SK-N-SH (cell line): Measurements from ENCODE around the gene DPAGT1. TPM values are rescaled to one million over a fixed set of nuclear protein-coding genes. Genes with fewer than 3 reads are reported as not detected.

Source experiments
- CTCF ChIA-PET: fragments of 300-600, 350-600 bp; formaldehyde crosslinking; extraction: SDS; loops from one replicate; lab custom pipeline; 2021; lab: Yijun Ruan, JAX
- POLR2A ChIA-PET: fragments of 350-600 bp; sonication (Branson Sonifier 250); formaldehyde crosslinking; extraction: SDS; loops from one replicate; lab custom pipeline; 2020; ENCODE audit warnings: antibody characterized with exemption, inconsistent platforms; lab: Yijun Ruan, JAX
- DNase-seq: peaks from one replicate; pipeline ENCODE4 v3.0.0; 2012
- H2AFZ ChIP-seq: fragments of 200-600 bp; sonication (generic); 2 replicates; pipeline ENCODE4 v1.8.1; 2016; ENCODE audit warnings: antibody characterized with exemption, mild to moderate bottlenecking, low read depth
- H3F3A ChIP-seq: fragments of 200-600 bp; sonication (generic); replicated peaks from 2 replicates; pipeline ENCODE3; 2016; ENCODE audit warnings: antibody characterized with exemption, mild to moderate bottlenecking; ENCODE audit not compliant: insufficient read depth
- H3K27ac ChIP-seq, 2 experiments: fragments of 200-500 bp in 1 of 2; fragments of 200-600 bp in 1 of 2; sonication (Bioruptor generic) in 1 of 2; sonication (generic), shearing (Covaris generic) in 1 of 2; 2 replicates each; pipeline versions ENCODE4 v1.5.1 to v1.6.1; 2014 to 2016; ENCODE audit warnings: low read depth in 2 of 2, inconsistent platforms in 1 of 2, low read length in 1 of 2, mild to moderate bottlenecking in 1 of 2, mixed read lengths in 1 of 2
- H3K27me3 ChIP-seq: fragments of 200-600 bp; sonication (generic), shearing (Covaris generic); 2 replicates; pipeline ENCODE4 v1.6.1; 2016; ENCODE audit warnings: mixed run types; ENCODE audit not compliant: insufficient read depth
- H3K36me3 ChIP-seq, 2 experiments: fragments of 200-500 bp in 1 of 2; fragments of 200-600 bp in 1 of 2; sonication (Bioruptor generic) in 1 of 2; sonication (generic) in 1 of 2; replicated peaks in 1 of 2; 2 replicates each; pipeline versions ENCODE3 to v1.5.1; 2014 to 2016; ENCODE audit warnings: low read length in 1 of 2, mild to moderate bottlenecking in 1 of 2; ENCODE audit not compliant: insufficient read depth in 2 of 2, control insufficient read depth in 1 of 2
- H3K4me1 ChIP-seq, 2 experiments: fragments of 200-500 bp in 1 of 2; fragments of 200-600 bp in 1 of 2; sonication (Bioruptor generic) in 1 of 2; sonication (generic), shearing (Covaris generic) in 1 of 2; 2 replicates each; pipeline versions ENCODE4 v1.5.1 to v1.6.1; 2014 to 2016; ENCODE audit warnings: low read depth in 1 of 2, low read length in 1 of 2, mixed run types in 1 of 2; ENCODE audit not compliant: insufficient read depth in 2 of 2, control insufficient read depth in 1 of 2
- H3K4me2 ChIP-seq: fragments of 200-600 bp; sonication (generic), shearing (Covaris generic); 2 replicates; pipeline ENCODE4 v1.6.1; 2017; ENCODE audit warnings: mixed run types
- H3K4me3 ChIP-seq, 2 experiments: fragments of 200-500 bp in 1 of 2; fragments of 200-600 bp in 1 of 2; sonication (Bioruptor generic) in 1 of 2; sonication (generic), shearing (Covaris generic) in 1 of 2; 2 replicates each; pipeline versions ENCODE4 v1.5.1 to v1.8.1; 2014 to 2016; ENCODE audit warnings: low read depth in 2 of 2, inconsistent platforms in 1 of 2, low read length in 1 of 2, mild to moderate bottlenecking in 1 of 2, mixed read lengths in 1 of 2, moderate library complexity in 1 of 2
- H3K79me2 ChIP-seq: fragments of 200-600 bp; sonication (generic); 2 replicates; pipeline ENCODE4 v1.8.1; 2017; ENCODE audit warnings: mild to moderate bottlenecking; ENCODE audit not compliant: insufficient read depth
- H3K9ac ChIP-seq: fragments of 200-600 bp; sonication (generic); 2 replicates; pipeline ENCODE4 v1.6.1; 2017; ENCODE audit warnings: mixed run types
- H3K9me2 ChIP-seq: fragments of 200-600 bp; sonication (generic); 2 replicates; pipeline ENCODE4 v1.6.1; 2017; ENCODE audit warnings: mixed run types
- H3K9me3 ChIP-seq: fragments of 200-600 bp; sonication (generic); 2 replicates; pipeline ENCODE4 v1.6.1; 2017; ENCODE audit warnings: mixed run types, mild to moderate bottlenecking, moderate library complexity
- H4K20me1 ChIP-seq: fragments of 200-600 bp; sonication (generic); 2 replicates; pipeline ENCODE4 v1.6.1; 2017; ENCODE audit warnings: mild to moderate bottlenecking, mixed run types; ENCODE audit not compliant: insufficient read depth
- CHD2 ChIP-seq: fragments of 150-350 bp; IDR thresholded peaks from 2 replicates; pipeline ENCODE4 v1.6.1; 2018; ENCODE audit warnings: low read length; ENCODE audit not compliant: partially characterized antibody
- ELF1 ChIP-seq: IDR thresholded peaks from 2 replicates; pipeline ENCODE4 v1.4.0; 2012
- EP300 ChIP-seq, 2 experiments: IDR thresholded peaks; 2 replicates each; pipeline versions ENCODE4 v1.4.0 to v1.6.1; 2012; ENCODE audit warnings: borderline replicate concordance in 1 of 2, low read depth in 1 of 2, low read length in 1 of 2
- EZH2phosphoT487 ChIP-seq: fragments of 200-600 bp; sonication (generic); IDR thresholded peaks from 2 replicates; pipeline ENCODE4 v1.6.1; 2017; ENCODE audit warnings: low read depth, mixed run types, mild to moderate bottlenecking, antibody characterized with exemption, moderate library complexity, borderline replicate concordance
- FOSL2 ChIP-seq: IDR thresholded peaks from 2 replicates; pipeline ENCODE4 v1.4.0; 2012; ENCODE audit warnings: low read depth, mild to moderate bottlenecking, moderate library complexity, borderline replicate concordance
- FOXJ3 ChIP-seq: sonication (generic); formaldehyde crosslinking; IDR thresholded peaks from 2 replicates; pipeline ENCODE4 v1.5.1; 2020; ENCODE audit warnings: mild to moderate bottlenecking, missing genetic modification reagents
- FOXM1 ChIP-seq: IDR thresholded peaks from 2 replicates; pipeline ENCODE4 v1.4.0; 2012; ENCODE audit warnings: low read depth, mild to moderate bottlenecking
- GABPA ChIP-seq: IDR thresholded peaks from 2 replicates; pipeline ENCODE4 v1.4.0; 2012; ENCODE audit warnings: low read depth, mild to moderate bottlenecking
- GATA2 ChIP-seq: sonication (generic); formaldehyde crosslinking; IDR thresholded peaks from 2 replicates; pipeline ENCODE4 v1.5.0; 2020; ENCODE audit warnings: mild to moderate bottlenecking, missing genetic modification reagents
- JUND ChIP-seq: IDR thresholded peaks from 2 replicates; pipeline ENCODE4 v1.4.0; 2012
- NFIC ChIP-seq: IDR thresholded peaks from 2 replicates; pipeline ENCODE4 v1.4.0; 2012; ENCODE audit warnings: borderline replicate concordance
- RCOR1 ChIP-seq: fragments of 150-350 bp; IDR thresholded peaks from 2 replicates; pipeline ENCODE4 v1.6.1; 2017; ENCODE audit warnings: antibody characterized with exemption, low read length
- SIN3A ChIP-seq: IDR thresholded peaks from 2 replicates; pipeline ENCODE4 v1.6.1; 2012; ENCODE audit warnings: low read depth, mild to moderate bottlenecking, low read length, moderate library complexity, borderline replicate concordance
- TCF12 ChIP-seq: IDR thresholded peaks from 2 replicates; pipeline ENCODE4 v1.4.0; 2012
- WGBS: methylation state at CpG from one replicate; pipeline ENCODE4 v1.1.6; 2017; ENCODE audit warnings: low lambda C conversion rate; 5-methylcytosine and 5-hydroxymethylcytosine counted together
- polyA plus RNA-seq, 3 experiments: library from polyadenylated mRNA; depleted of rRNA; stranded (reverse); fragments of >200 nt; gene quantifications; 2 replicates each; pipeline ENCODE4 v1.2.3, GENCODE V29; 2012
- TF ChIP-seq, protein P1 (sequence below): IDR thresholded peaks from 2 replicates; pipeline ENCODE4 v1.4.0; 2012; ENCODE audit warnings: low read depth, borderline replicate concordance
- TF ChIP-seq, protein P2 (sequence below): fragments of 200-600 bp; sonication (generic); IDR thresholded peaks from 2 replicates; pipeline ENCODE4 v1.6.1; 2017; ENCODE audit warnings: antibody characterized with exemption, mild to moderate bottlenecking, moderate library complexity
- TF ChIP-seq, protein P3 (sequence below): IDR thresholded peaks from 2 replicates; pipeline ENCODE4 v1.4.0; 2012; ENCODE audit warnings: low read depth, borderline replicate concordance
- TF ChIP-seq, protein P4 (sequence below): IDR thresholded peaks from 2 replicates; pipeline ENCODE4; 2012

The DPAGT1 gene
- polyA plus RNA-seq, 1 of the 3 experiments (the other 2 are of a cell fraction): 99.5 TPM

DNA sequence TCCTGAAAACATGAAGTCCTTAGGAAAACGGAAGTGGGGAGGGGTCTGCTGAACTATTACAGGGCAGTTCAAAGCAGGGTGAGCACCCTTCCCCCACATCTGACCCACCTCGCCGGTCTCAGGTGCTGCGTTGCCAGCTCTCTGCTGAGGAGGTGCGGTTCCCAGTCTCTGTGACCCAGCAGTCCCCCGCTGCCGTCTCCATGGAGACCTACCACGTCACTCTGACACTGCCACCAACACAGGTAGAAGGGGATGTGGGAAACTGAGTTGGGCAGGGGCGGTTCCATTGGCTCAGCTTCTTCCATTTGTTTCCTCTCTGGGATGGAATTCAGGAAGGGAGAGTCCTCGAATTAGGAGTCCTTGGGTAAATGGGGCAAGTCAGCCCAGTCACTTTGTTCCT is 8.8 kb upstream of the DPAGT1 start:
- no peaks in the 10 kb centered on the region for H3K9me2 ChIP-seq
- peaks cover 0 to 29% of the 10 kb centered on the region in 2 experiments for H3K36me3 ChIP-seq
- H3K27me3 ChIP-seq: no peaks in the 10 kb centered on the region
- H3K4me1 ChIP-seq: peaks cover 15 to 25% of the 10 kb centered on the region in 2 experiments
- no peaks in the 10 kb centered on the region for H3K9me3 ChIP-seq
- H3F3A ChIP-seq: no peaks in the 10 kb centered on the region
- 93% methylated on average over 10 of the region's 10 CpGs for WGBS
- POLR2A ChIA-PET: interaction anchor here (2.8 kb wide), 1 partner anchor 10 kb away, joined by 11 read pairs; the partner anchor contains the start of gene HINFP
- no peak overlapping the region for H3K4me3 ChIP-seq
- no peak for TF ChIP-seq NFIC
- TF ChIP-seq, protein P1, sequence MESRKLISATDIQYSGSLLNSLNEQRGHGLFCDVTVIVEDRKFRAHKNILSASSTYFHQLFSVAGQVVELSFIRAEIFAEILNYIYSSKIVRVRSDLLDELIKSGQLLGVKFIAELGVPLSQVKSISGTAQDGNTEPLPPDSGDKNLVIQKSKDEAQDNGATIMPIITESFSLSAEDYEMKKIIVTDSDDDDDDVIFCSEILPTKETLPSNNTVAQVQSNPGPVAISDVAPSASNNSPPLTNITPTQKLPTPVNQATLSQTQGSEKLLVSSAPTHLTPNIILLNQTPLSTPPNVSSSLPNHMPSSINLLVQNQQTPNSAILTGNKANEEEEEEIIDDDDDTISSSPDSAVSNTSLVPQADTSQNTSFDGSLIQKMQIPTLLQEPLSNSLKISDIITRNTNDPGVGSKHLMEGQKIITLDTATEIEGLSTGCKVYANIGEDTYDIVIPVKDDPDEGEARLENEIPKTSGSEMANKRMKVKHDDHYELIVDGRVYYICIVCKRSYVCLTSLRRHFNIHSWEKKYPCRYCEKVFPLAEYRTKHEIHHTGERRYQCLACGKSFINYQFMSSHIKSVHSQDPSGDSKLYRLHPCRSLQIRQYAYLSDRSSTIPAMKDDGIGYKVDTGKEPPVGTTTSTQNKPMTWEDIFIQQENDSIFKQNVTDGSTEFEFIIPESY: no peak
- TF ChIP-seq, all 33 proteins: peak for 0
- no peak for DNase-seq
- H3K4me2 ChIP-seq: no peak overlapping the region
- H3K79me2 ChIP-seq: peaks cover 30% of the 10 kb centered on the region; the same call in 1 of the 2 replicates
- CTCF ChIA-PET: interaction anchor here (2.4 to 4.5 kb wide), 3 partner anchors 16 to 213 kb away, joined by 6 to 15 read pairs (median 15); a partner anchor contains a TSS
- no peak overlapping the region for H3K27ac ChIP-seq
- H2AFZ ChIP-seq: no peak overlapping the region
- no peak overlapping the region for H3K9ac ChIP-seq
- H4K20me1 ChIP-seq: no peaks in the 10 kb centered on the region

DNA sequence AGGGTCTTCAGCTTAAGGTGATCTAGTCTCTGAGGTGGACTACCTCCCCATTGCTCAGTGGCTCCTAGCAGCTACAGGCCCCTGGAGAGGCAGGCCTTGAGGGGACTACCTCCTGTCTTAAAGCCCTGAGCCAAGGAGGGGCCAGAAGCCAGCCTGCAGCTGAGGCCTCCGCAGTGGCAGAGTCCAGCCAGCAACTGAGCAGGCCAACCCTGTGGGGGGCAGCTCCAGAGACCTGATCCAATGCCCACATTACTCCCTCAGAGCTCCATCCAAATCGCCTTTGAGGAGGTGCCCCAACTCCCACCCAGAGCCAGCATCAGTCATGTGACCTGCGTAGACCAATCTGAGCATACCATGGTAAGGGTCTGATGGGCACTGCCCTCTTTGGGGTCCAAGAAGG is 8.2 kb upstream of the DPAGT1 start:
- no peaks in the 10 kb centered on the region for H3K9me3 ChIP-seq
- H3K36me3 ChIP-seq: peaks cover 0 to 25% of the 10 kb centered on the region in 2 experiments
- no CpG with 5 or more reads among the region's 3 CpGs for WGBS
- peaks cover 15 to 25% of the 10 kb centered on the region in 2 experiments for H3K4me1 ChIP-seq
- no peaks in the 10 kb centered on the region for H4K20me1 ChIP-seq
- H3K9ac ChIP-seq: no peak overlapping the region
- POLR2A ChIA-PET: interaction anchor here (1.2 to 4.3 kb wide), 2 partner anchors 12 to 15 kb away, joined by 3 to 17 read pairs; partner anchors contain the start of gene HINFP
- peaks cover 30% of the 10 kb centered on the region; the same call in 1 of the 2 replicates for H3K79me2 ChIP-seq
- no peaks in the 10 kb centered on the region for H3K9me2 ChIP-seq
- CTCF ChIA-PET: interaction anchor here (1.1 to 4.5 kb wide), 4 partner anchors 15 to 214 kb away, joined by 6 to 15 read pairs (median 11); a partner anchor contains a TSS
- no peak for TF ChIP-seq CHD2
- TF ChIP-seq JUND: no peak
- no peak for TF ChIP-seq RCOR1
- no peak for TF ChIP-seq SIN3A
- no peak for TF ChIP-seq FOXJ3
- no peak for TF ChIP-seq EZH2phosphoT487
- TF ChIP-seq TCF12: no peak
- TF ChIP-seq ELF1: no peak
- TF ChIP-seq, protein P2, sequence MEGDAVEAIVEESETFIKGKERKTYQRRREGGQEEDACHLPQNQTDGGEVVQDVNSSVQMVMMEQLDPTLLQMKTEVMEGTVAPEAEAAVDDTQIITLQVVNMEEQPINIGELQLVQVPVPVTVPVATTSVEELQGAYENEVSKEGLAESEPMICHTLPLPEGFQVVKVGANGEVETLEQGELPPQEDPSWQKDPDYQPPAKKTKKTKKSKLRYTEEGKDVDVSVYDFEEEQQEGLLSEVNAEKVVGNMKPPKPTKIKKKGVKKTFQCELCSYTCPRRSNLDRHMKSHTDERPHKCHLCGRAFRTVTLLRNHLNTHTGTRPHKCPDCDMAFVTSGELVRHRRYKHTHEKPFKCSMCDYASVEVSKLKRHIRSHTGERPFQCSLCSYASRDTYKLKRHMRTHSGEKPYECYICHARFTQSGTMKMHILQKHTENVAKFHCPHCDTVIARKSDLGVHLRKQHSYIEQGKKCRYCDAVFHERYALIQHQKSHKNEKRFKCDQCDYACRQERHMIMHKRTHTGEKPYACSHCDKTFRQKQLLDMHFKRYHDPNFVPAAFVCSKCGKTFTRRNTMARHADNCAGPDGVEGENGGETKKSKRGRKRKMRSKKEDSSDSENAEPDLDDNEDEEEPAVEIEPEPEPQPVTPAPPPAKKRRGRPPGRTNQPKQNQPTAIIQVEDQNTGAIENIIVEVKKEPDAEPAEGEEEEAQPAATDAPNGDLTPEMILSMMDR: no peak
- TF ChIP-seq GATA2 (CRISPR knock-in tag): no peak
- TF ChIP-seq FOSL2: no peak
- TF ChIP-seq, protein P3, sequence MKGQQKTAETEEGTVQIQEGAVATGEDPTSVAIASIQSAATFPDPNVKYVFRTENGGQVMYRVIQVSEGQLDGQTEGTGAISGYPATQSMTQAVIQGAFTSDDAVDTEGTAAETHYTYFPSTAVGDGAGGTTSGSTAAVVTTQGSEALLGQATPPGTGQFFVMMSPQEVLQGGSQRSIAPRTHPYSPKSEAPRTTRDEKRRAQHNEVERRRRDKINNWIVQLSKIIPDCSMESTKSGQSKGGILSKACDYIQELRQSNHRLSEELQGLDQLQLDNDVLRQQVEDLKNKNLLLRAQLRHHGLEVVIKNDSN: no peak
- TF ChIP-seq FOXM1: no peak
- no peak for TF ChIP-seq EP300 (IDR thresholded peaks at IDR 0.05; ENCODE audit: borderline replicate concordance in 1 of 2, low read depth in 1 of 2, low read length in 1 of 2)
- TF ChIP-seq, protein P4, sequence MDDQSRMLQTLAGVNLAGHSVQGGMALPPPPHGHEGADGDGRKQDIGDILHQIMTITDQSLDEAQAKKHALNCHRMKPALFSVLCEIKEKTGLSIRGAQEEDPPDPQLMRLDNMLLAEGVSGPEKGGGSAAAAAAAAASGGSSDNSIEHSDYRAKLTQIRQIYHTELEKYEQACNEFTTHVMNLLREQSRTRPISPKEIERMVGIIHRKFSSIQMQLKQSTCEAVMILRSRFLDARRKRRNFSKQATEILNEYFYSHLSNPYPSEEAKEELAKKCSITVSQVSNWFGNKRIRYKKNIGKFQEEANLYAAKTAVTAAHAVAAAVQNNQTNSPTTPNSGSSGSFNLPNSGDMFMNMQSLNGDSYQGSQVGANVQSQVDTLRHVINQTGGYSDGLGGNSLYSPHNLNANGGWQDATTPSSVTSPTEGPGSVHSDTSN: no peak
- no peak for TF ChIP-seq GABPA
- no peaks in the 10 kb centered on the region for H3F3A ChIP-seq
- no peak overlapping the region for H3K4me3 ChIP-seq
- no peak overlapping the region for H3K4me2 ChIP-seq
- no peaks in the 10 kb centered on the region for H3K27me3 ChIP-seq
- H3K27ac ChIP-seq: no peak overlapping the region; a peak in 1 of 4 replicates
- no peak overlapping the region for H2AFZ ChIP-seq
- DNase-seq: no peak
